Measurements from ENCODE around the gene MAPRE2.
"Not testable (repeated sequence)": the region's sequence is repeated elsewhere in the genome, so short reads cannot be mapped to it uniquely, and the experiment has no call there.

Gene MAPRE2

DNA sequence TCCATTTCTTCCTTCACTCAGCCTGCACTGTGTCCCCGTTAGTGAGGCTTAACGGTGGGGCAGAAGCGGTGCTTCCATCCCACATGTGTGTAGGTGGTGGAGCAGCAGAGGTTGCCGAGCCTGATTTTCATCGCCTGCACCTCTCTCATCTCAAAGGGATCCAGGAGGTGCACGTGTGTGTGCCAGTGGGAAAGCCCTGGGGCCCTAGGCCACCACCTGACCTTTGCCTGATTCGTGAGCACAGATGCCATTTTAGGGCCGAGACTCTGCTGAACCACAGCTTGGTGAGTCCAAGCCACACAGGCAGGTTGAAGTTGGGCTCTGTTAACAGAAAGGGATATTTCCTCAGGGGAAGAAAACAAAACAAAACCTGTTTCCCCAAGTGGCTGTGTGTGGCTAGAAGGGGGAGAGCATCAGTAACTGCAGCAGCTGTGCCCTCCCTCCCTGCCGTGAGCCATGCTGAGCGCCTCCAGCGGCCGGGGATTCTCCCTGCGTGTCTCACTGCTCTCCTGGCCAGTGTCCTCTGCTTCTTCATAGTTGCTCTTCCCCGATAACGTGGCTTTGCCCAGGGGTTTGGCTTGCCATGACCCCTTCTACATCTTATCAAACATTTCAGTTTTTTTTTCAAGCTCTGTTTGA, 81.5 kb downstream of the MAPRE2 start:
- no peak for DNase-seq (ENCODE audit: low read depth, low spot score)

- DNase-seq (ENCODE audit: low read depth, low spot score): no peak
Measured at GRCh38 chr18:35123811-35124210, 82.6 kb downstream of the MAPRE2 start.

GRCh38 chr18:35127201-35127600, 86.0 kb downstream of the MAPRE2 start:
- no peak for DNase-seq (ENCODE audit: low read depth, low spot score)

GRCh38 chr18:35128675-35129074, 87.5 kb downstream of the MAPRE2 start:
- no peak for DNase-seq (ENCODE audit: low read depth, low spot score)

DNA sequence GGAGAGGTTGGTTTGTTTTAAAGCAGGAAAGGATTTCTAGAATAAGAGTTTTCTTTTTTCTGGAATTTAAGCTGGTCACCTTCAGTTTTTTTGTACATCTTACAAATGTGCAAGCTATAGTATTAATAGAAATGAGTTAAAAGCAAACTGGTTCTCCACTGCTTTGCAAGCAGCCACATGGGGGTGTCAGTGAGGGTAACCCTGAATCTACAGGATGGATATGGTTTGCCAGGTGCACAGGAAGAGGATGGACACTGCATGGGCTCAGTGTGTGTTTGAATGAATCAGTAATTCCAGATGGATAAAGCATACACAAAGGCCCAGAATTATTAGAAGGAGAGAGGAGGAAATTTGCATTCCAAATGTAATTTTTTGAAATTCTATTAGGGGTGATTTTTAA, 89.0 kb downstream of the MAPRE2 start:
- DNase-seq (ENCODE audit: low read depth, low spot score): no peak

DNA sequence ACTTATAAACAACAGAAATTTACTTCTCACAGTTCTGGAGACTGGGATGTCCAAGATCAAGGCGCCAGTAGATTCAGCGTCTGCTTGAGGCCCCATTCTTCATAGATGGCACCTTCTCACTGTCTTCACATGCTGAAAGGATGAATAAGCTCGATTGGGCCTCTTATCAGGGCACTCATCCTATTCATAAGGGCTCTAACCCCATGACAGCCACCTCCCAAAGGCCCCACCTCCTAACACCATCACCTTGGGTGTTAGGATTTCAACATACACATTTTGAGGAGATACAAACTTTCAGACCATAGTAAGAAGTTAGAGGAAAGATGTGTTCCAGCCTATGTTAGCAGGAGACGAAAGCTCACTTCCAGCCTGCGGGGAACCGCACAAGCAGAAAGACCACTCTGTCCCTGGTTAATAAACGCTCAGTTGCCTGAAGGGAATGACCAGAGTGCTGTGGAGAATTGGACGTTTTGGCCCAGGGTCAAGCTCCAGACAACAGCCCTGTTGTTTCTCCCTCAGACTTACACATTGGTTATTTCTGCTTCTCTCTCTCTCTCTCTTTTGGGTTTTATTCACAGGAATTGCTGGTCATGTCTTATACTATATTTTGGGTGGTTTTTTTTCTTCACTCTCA, 90.3 kb downstream of the MAPRE2 start:
- no peak for DNase-seq (ENCODE audit: low read depth, low spot score)

DNA sequence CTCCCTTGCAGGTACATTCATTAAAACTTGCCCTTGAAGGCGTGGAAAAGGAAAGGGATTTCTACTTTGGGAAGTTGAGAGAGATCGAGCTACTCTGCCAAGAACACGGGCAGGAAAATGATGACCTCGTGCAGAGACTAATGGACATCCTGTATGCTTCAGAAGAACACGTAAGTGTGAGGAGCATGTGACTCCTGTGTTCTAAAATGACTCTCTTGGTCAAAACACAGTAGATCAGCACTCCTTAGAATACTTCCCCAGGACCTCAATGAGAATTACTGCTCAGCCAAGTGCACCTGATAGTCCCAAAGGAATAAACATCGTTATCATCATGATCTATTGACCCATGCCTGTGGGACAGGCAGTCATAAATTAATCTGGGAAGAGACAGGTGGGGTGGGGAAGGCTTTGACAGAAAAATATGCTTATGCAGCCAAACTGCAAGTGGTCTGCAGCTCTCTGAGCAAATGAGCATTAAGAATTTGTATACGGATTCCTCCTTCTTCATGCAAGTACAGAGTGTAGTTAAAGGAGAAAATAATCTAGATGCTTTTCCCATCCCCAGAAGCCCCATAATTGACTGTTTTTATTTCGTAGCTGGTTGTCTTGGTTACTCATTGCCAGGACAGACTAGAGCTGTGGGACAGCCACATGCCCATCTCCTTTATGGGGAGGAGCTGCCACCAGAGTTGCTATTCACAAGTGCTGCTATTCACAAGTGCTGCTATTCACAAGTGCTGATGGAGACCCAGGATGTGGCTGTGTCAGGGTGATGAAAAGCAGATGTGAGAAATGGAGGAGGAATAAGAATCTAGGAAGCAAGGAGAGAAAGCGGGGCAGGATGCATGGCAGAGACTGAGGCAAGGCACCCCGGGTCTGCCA, 91.0 kb downstream of the MAPRE2 start:
- DNase-seq (ENCODE audit: low read depth, low spot score): no peak

GRCh38 chr18:35134190-35134730, 93.0 kb downstream of the MAPRE2 start:
- DNase-seq (ENCODE audit: low read depth, low spot score): no peak

DNA sequence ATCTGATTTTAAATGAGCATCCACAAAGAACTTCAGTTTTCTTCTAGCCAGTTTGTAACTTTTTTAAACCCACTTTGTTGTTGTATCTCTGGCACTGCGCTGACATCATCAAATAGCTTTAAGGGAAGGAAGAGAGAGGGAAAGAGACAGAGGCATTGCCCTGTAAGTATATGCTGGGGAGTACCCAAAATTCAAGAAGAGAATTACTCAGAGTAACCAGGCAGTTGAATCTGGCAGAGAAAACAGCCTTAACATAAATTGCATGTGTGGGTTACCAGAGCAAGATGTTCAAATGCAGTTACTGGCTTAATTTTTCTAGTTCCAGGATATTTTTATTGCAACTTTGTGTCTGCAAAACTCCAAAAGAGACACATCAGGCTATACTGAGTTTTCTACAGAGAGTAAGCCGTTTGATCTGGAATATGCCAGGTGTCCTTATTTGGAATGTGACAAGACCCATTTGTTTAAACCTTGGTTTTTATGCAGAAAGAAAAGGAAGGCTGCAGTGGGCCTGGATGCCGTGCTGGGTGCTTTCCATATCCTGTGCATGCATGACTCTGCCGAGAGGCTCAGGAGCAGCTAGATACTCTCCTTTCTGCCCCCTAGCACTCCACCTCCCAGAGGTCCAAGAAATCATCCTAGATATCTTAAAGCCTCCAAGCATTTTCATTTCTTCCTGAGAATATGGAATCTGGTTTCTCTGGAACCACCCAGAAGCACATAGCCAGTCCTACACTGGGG, 93.7 kb downstream of the MAPRE2 start:
- no peak for DNase-seq (ENCODE audit: low read depth, low spot score)

DNA sequence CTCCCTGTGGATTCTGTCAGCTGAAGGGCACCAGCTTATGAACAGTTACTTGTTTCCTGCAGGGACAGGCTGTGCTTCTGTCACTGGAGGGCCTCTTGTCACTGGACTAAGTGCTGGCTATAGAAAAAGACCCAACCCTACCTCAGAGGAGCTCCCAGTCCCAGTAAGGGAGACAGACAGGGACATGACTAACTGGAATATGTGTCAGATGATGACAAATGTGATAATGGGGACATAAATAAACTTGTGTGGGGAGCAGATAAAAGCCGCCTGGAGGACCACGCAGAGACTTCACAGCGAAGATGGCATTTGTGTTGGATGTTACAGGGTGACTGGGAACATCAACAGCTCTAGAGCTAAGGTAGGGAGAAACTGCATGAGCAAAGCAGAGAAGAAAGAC, 95.0 kb downstream of the MAPRE2 start:
- DNase-seq (ENCODE audit: low read depth, low spot score): no peak

DNA sequence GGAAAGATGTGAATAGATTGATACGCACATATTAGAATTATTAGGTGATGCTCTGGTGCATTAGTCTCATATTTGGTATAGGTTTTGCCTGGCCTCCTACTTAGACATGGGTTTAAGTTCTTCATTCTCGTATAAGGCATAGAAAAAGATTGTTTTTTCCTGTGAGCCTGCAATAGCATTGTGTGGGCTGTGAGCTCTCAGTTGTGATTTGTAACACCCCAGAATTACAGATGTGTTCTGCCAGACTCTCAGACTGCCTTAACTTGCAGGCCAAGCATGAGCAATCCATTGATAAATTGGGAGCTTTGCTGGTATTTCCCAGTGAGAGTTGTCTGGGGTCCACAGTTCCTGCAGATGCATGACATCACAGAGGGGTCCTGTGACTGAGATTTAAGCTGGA, 95.7 kb downstream of the MAPRE2 start:
- DNase-seq (ENCODE audit: low read depth, low spot score): no peak

DNA sequence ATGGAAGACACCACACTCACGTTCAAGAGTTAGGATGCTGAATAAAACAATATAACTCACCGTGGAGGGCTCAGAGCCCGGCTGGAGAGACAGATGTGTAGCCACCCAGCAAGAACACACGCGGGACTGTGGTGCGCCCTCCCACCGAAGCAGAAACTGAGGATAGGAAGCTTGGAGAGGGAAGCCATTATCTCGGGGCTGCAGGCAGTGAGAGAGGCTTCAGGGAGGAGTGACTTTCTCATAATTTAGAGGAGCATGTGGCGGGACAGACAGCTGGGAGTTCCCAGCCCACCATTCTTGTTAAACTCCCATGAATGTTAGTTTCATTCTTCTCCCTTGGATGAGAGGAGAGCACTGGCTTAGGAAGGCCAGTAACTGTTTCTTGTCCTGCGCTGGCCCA, 96.4 kb downstream of the MAPRE2 start:
- DNase-seq (ENCODE audit: low read depth, low spot score): no peak

DNA sequence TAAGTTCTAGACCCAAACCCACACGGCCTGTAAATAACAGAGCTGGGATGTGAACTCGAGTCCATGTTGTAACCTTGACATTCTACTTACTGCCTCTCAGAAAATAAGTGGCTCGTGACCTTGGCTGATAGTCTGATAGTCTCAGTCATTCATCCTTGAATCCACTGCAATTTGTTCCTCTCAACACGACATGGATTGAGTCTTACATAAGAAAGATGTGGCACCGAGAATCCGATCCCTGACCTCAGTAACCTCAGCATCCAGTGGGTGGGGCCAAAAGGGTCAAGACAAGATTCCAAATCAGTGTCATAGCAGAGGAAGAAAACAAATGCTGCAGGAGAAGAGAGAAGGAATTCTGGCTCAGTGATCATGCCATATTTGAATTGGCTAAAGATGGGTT, 97.6 kb downstream of the MAPRE2 start:
- DNase-seq (ENCODE audit: low read depth, low spot score): no peak

DNA sequence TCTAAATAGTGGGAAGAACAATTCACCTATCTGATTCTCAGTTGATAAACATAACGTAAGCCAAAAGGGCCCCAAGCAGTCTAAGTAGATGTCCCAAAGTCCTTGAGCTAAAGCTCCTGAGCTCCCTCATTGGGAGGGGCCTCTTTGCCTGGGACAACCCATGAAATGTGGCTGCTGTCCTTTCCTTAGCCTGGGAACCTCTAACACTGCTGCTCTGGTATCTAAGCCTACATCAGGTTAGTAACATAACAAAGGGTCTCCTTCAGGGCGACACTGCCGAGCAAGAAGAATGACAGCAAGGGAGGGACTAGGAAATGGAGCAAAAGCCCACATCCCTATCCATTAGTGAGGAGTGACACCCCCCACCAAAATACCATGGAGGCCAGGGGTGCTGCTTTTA, 98.3 kb downstream of the MAPRE2 start:
- DNase-seq (ENCODE audit: low read depth, low spot score): no peak

GRCh38 chr18:35141077-35141476, 99.9 kb downstream of the MAPRE2 start:
- no peak for DNase-seq (ENCODE audit: low read depth, low spot score)

- DNase-seq (ENCODE audit: low read depth, low spot score): no peak
Measured at GRCh38 chr18:35141567-35142274, 100.5 kb downstream of the MAPRE2 start.

- no peak for DNase-seq (ENCODE audit: low read depth, low spot score)
Measured at GRCh38 chr18:35142275-35142615, 101.0 kb downstream of the MAPRE2 start.

DNA sequence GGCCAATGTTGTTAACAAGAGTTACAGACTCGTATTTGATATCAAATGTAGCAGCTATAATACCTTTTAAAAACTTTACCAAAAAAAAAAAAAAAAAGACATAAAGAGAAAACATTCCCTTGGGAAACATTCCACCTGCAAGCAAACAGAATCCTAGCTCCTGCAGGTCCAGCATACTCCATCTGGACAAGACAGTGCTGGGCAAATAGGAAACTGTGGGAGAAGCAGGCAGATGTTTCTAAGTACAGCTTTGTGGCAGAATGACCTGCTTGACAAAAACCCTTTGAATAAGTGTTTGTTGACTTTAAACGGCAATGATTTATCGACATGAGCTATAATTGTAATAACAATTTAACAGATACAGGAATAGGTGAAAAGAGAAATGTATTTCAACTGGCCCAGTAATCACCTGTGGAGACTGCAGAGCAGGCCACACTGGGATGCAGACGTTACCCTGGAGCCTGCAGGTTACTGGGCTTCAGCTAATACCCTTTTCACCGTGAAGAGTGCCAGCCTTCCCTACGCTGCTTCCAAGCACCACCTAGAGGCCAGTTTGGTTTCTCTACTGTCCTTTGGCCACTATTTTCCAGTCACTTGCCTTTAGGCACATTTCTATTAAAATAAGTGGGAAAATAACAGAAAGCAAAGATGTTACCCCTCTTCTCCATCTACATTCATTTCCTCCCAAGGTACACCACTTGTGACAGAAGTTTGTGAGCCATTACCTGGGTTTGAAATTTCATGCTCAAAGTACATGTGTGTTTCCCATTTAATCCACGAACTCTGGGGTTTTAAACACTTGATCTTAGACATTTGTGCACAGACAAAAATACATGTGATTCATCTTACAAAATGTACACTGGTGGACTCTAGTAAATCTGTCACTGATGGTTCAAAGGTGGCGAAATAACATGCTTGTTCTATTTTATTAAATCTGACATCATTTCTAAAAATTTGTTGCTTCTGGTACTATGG, 102.7 kb downstream of the MAPRE2 start:
- DNase-seq (ENCODE audit: low read depth, low spot score): no peak

- DNase-seq (ENCODE audit: low read depth, low spot score): no peak
Measured at GRCh38 chr18:35144698-35145097, 103.5 kb downstream of the MAPRE2 start.

DNA sequence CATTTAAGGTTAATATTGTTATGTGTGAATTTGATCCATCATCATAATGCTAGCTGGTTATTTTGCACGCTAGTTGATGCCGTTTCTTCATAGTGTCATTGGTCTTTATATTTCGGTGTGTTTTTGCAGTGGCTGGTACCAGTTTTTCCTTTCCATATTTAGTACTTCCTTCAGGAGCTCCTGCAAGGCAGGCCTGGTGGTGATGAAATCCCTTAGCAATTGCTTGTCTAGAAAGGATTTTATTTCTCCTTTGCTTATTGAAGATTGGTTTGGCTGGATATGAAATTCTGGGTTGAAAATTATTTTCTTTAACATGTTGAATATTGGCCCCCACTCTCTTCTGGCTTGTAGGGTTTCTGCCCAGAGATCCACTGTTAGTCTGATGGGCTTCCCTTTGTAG, 109.0 kb downstream of the MAPRE2 start:
- DNase-seq (ENCODE audit: low read depth, low spot score): not testable (repeated sequence)

All from iPS DF 19.7 (cell line).